ENCODE results near the gene LHPP.

The LHPP gene

GRCh38 chr10:124660404-124661125, 198.9 kb downstream of the LHPP start:
- peaks cover 14 to 48% of the 10 kb centered on the region in 2 donors for H3K36me3 ChIP-seq (replicated peaks in 1 of 2; ENCODE audit: control insufficient read depth in 2 of 2, insufficient read depth in 2 of 2, low read length in 2 of 2)
- H3K4me1 ChIP-seq (ENCODE audit: control insufficient read depth in 2 of 2, insufficient read depth in 1 of 2, low read depth in 1 of 2, low read length in 2 of 2) = peaks cover 0 to 3% of the 10 kb centered on the region in 2 donors
- no peak overlapping the region for H3K9ac ChIP-seq (ENCODE audit: low read depth, low read length, poor library complexity)
- H3K27ac ChIP-seq (replicated peaks; ENCODE audit: low read length) = no peak overlapping the region
- no peak overlapping the region for H3K23ac ChIP-seq (ENCODE audit: low read depth, low read length, poor library complexity)
- H2BK15ac ChIP-seq (ENCODE audit: low read length) = no peak overlapping the region
- no peak overlapping the region for H3K4me2 ChIP-seq (ENCODE audit: insufficient read depth, low read length, poor library complexity, severe bottlenecking)
- no CpG with 5 or more reads among the region's 12 CpGs for WGBS, 2 donors (ENCODE audit: extremely low coverage in 2 of 2, insufficient read length in 2 of 2, insufficient replicate concordance in 1 of 2)
- peak overlapping the region; percentile 79 for H3K18ac ChIP-seq (ENCODE audit: low read length)
- no peak overlapping the region for H3K4ac ChIP-seq (ENCODE audit: low read length)
- no peak for DNase-seq (ENCODE audit: low spot score)
- no peak overlapping the region for H2BK12ac ChIP-seq (ENCODE audit: low read length)
- no peak overlapping the region for H3K14ac ChIP-seq (ENCODE audit: low read length)
- no peak overlapping the region for H4K91ac ChIP-seq (ENCODE audit: low read depth, low read length, poor library complexity)
- H2BK5ac ChIP-seq (ENCODE audit: low read length) = no peak overlapping the region
- H3K27me3 ChIP-seq (ENCODE audit: control insufficient read depth in 3 of 3, insufficient read depth in 3 of 3, low read depth in 1 of 3, low read length in 3 of 3) = no peaks in the 10 kb centered on the region
- no peak overlapping the region for H4K8ac ChIP-seq (ENCODE audit: low read depth, low read length)
- H3K79me1 ChIP-seq (ENCODE audit: low read depth, low read length) = peaks cover 11% of the 10 kb centered on the region
- no peak overlapping the region for H2AFZ ChIP-seq (ENCODE audit: low read length)
- H3K4me3 ChIP-seq (ENCODE audit: low read length in 2 of 2) = no peak overlapping the region
- no peaks in the 10 kb centered on the region for H3K9me3 ChIP-seq (replicated peaks in 1 of 2; ENCODE audit: control insufficient read depth in 2 of 2, insufficient read depth in 1 of 2, low read depth in 1 of 2, low read length in 2 of 2)
- no peak overlapping the region for H2AK5ac ChIP-seq (ENCODE audit: low read depth, low read length)
- no peak overlapping the region for H2BK120ac ChIP-seq (ENCODE audit: low read depth, low read length)

- H3K79me1 ChIP-seq (ENCODE audit: low read depth, low read length) = peaks cover 11% of the 10 kb centered on the region
- H3K18ac ChIP-seq (ENCODE audit: low read length) = no peak overlapping the region
- H3K4me2 ChIP-seq (ENCODE audit: insufficient read depth, low read length, poor library complexity, severe bottlenecking) = no peak overlapping the region
- H3K4me3 ChIP-seq (ENCODE audit: low read length in 2 of 2) = no peak overlapping the region
- no peak overlapping the region for H3K27ac ChIP-seq (replicated peaks; ENCODE audit: low read length)
- H3K36me3 ChIP-seq (replicated peaks in 1 of 2; ENCODE audit: control insufficient read depth in 2 of 2, insufficient read depth in 2 of 2, low read length in 2 of 2) = peaks cover 11 to 46% of the 10 kb centered on the region in 2 donors
- no peak overlapping the region for H4K8ac ChIP-seq (ENCODE audit: low read depth, low read length)
- H2AFZ ChIP-seq (ENCODE audit: low read length) = no peak overlapping the region
- H3K9ac ChIP-seq (ENCODE audit: low read depth, low read length, poor library complexity) = no peak overlapping the region
- H4K91ac ChIP-seq (ENCODE audit: low read depth, low read length, poor library complexity) = no peak overlapping the region
- H2BK15ac ChIP-seq (ENCODE audit: low read length) = no peak overlapping the region
- no peak overlapping the region for H2AK5ac ChIP-seq (ENCODE audit: low read depth, low read length)
- no peak for DNase-seq (ENCODE audit: low spot score)
- no peak overlapping the region for H3K4ac ChIP-seq (ENCODE audit: low read length)
- no peak overlapping the region for H2BK120ac ChIP-seq (ENCODE audit: low read depth, low read length)
- no peak overlapping the region for H2BK12ac ChIP-seq (ENCODE audit: low read length)
- H2BK5ac ChIP-seq (ENCODE audit: low read length) = no peak overlapping the region
- no CpG with 5 or more reads among the region's 9 CpGs for WGBS, 2 donors (ENCODE audit: extremely low coverage in 2 of 2, insufficient read length in 2 of 2, insufficient replicate concordance in 1 of 2)
- peaks cover 0 to 1% of the 10 kb centered on the region in 2 donors for H3K4me1 ChIP-seq (ENCODE audit: control insufficient read depth in 2 of 2, insufficient read depth in 1 of 2, low read depth in 1 of 2, low read length in 2 of 2)
- no peaks in the 10 kb centered on the region for H3K9me3 ChIP-seq (replicated peaks in 1 of 2; ENCODE audit: control insufficient read depth in 2 of 2, insufficient read depth in 1 of 2, low read depth in 1 of 2, low read length in 2 of 2)
- H3K23ac ChIP-seq (ENCODE audit: low read depth, low read length, poor library complexity) = no peak overlapping the region
- H3K14ac ChIP-seq (ENCODE audit: low read length) = no peak overlapping the region
- H3K27me3 ChIP-seq (ENCODE audit: control insufficient read depth in 3 of 3, insufficient read depth in 3 of 3, low read depth in 1 of 3, low read length in 3 of 3) = no peaks in the 10 kb centered on the region
Observed at GRCh38 chr10:124661660-124662180, 200.1 kb downstream of the LHPP start.

- H2BK15ac ChIP-seq (ENCODE audit: low read length) = no peak overlapping the region
- no peak overlapping the region for H3K4ac ChIP-seq (ENCODE audit: low read length)
- no CpG with 5 or more reads among the region's 8 CpGs for WGBS, 2 donors (ENCODE audit: extremely low coverage in 2 of 2, insufficient read length in 2 of 2, insufficient replicate concordance in 1 of 2)
Observed at GRCh38 chr10:124663228-124663627, 201.6 kb downstream of the LHPP start.

More at GRCh38 chr10:124663228-124663627, 201.6 kb downstream of the LHPP start:
- no peaks in the 10 kb centered on the region for H3K9me3 ChIP-seq (replicated peaks in 1 of 2; ENCODE audit: control insufficient read depth in 2 of 2, insufficient read depth in 1 of 2, low read depth in 1 of 2, low read length in 2 of 2)
- no peak overlapping the region for H2AK5ac ChIP-seq (ENCODE audit: low read depth, low read length)
- peaks cover 11 to 56% of the 10 kb centered on the region in 2 donors for H3K36me3 ChIP-seq (replicated peaks in 1 of 2; ENCODE audit: control insufficient read depth in 2 of 2, insufficient read depth in 2 of 2, low read length in 2 of 2)
- peaks cover 0 to 7% of the 10 kb centered on the region in 2 donors for H3K4me1 ChIP-seq (ENCODE audit: control insufficient read depth in 2 of 2, insufficient read depth in 1 of 2, low read depth in 1 of 2, low read length in 2 of 2)
- no peak overlapping the region for H2AFZ ChIP-seq (ENCODE audit: low read length)
- H4K91ac ChIP-seq (ENCODE audit: low read depth, low read length, poor library complexity) = no peak overlapping the region
- no peaks in the 10 kb centered on the region for H3K27me3 ChIP-seq (ENCODE audit: control insufficient read depth in 3 of 3, insufficient read depth in 3 of 3, low read depth in 1 of 3, low read length in 3 of 3)
- H3K23ac ChIP-seq (ENCODE audit: low read depth, low read length, poor library complexity) = no peak overlapping the region
- H2BK5ac ChIP-seq (ENCODE audit: low read length) = no peak overlapping the region
- no peak overlapping the region for H2BK12ac ChIP-seq (ENCODE audit: low read length)
- no peak overlapping the region for H3K18ac ChIP-seq (ENCODE audit: low read length)
- no peak overlapping the region for H4K8ac ChIP-seq (ENCODE audit: low read depth, low read length)
- H2BK120ac ChIP-seq (ENCODE audit: low read depth, low read length) = no peak overlapping the region
- H3K4me2 ChIP-seq (ENCODE audit: insufficient read depth, low read length, poor library complexity, severe bottlenecking) = no peak overlapping the region
- no peak overlapping the region for H3K4me3 ChIP-seq (ENCODE audit: low read length in 2 of 2)
- H3K27ac ChIP-seq (replicated peaks; ENCODE audit: low read length) = no peak overlapping the region
- no peak overlapping the region for H3K14ac ChIP-seq (ENCODE audit: low read length)
- no peak for DNase-seq (ENCODE audit: low spot score)
- H3K9ac ChIP-seq (ENCODE audit: low read depth, low read length, poor library complexity) = no peak overlapping the region
- peaks cover 11% of the 10 kb centered on the region for H3K79me1 ChIP-seq (ENCODE audit: low read depth, low read length)

All from neuronal stem cell (in vitro differentiated cells).